WTC11 (cell line): ENCODE measurements around the gene EPHB6.

Experiments
- ARID4B ChIP-seq: sonication (generic); formaldehyde crosslinking; IDR thresholded peaks from 2 replicates; pipeline ENCODE4 v1.8.0; 2023; ENCODE audit warnings: missing genetic modification reagents, mild to moderate bottlenecking, borderline replicate concordance
- ATF3 ChIP-seq: sonication (generic); formaldehyde crosslinking; conservative IDR thresholded peaks from 2 replicates; pipeline ENCODE4 v1.8.1; 2022; ENCODE audit warnings: mild to moderate bottlenecking, missing genetic modification reagents
- CTCF ChIP-seq: fragments of 200-600 bp; IDR thresholded peaks from 2 replicates; pipeline ENCODE4 v1.8.0; 2022; ENCODE audit warnings: antibody characterized with exemption
- E2F1 ChIP-seq: sonication (generic); formaldehyde crosslinking; IDR thresholded peaks from 2 replicates; pipeline ENCODE4 v1.8.0; 2022; ENCODE audit warnings: mild to moderate bottlenecking, missing genetic modification reagents
- GABPB1 ChIP-seq: sonication (generic); formaldehyde crosslinking; IDR thresholded peaks from 2 replicates; pipeline ENCODE4 v1.8.1; 2023; ENCODE audit warnings: mild to moderate bottlenecking, missing genetic modification reagents
- SP1 ChIP-seq: sonication (generic); formaldehyde crosslinking; conservative IDR thresholded peaks from 2 replicates; pipeline ENCODE4 v1.8.1; 2022; ENCODE audit warnings: missing genetic modification reagents
- USF1 ChIP-seq: sonication (generic); formaldehyde crosslinking; IDR thresholded peaks from 2 replicates; pipeline ENCODE4 v1.8.0; 2022; ENCODE audit warnings: mild to moderate bottlenecking, missing genetic modification reagents
- ZNF396 ChIP-seq: fragments of 250-450 bp; sonication (Bioruptor Pico); IDR thresholded peaks from 2 replicates; pipeline ENCODE4 v1.8.0; 2021; ENCODE audit warnings: mild to moderate bottlenecking, moderate library complexity, borderline replicate concordance

- TF ChIP-seq GABPB1 (no peak), ARID4B (no peak), CTCF (no peak), ATF3 (no peak), ZNF396 (CRISPR knock-in tag) (no peak), E2F1 (CRISPR knock-in tag) (no peak), USF1 (no peak), SP1 (CRISPR knock-in tag) (no peak)
These were observed 62.6 kb downstream of the EPHB6 start for GRCh38 chr7:142917447-142917846.
